Muscle of leg (tissue), 11 donors: ENCODE data around the gene PHLDB3. TPM values are rescaled to one million over a fixed set of nuclear protein-coding genes. Genes with fewer than 3 reads are reported as not detected.
"Not testable (repeated sequence)": the region's sequence is repeated elsewhere in the genome, so short reads cannot be mapped to it uniquely, and the experiment has no call there.

Source experiments
- DNase-seq: peaks from one replicate; pipeline ENCODE4 v3.0.0; 2013
- H3K27ac ChIP-seq: one replicate; pipeline ENCODE4 v1.5.1; 2013; ENCODE audit warnings: mild to moderate bottlenecking, low read length, control low read depth
- H3K27me3 ChIP-seq: one replicate; pipeline ENCODE4 v1.6.1; 2013; ENCODE audit warnings: low read length; ENCODE audit not compliant: control insufficient read depth, insufficient read depth
- H3K36me3 ChIP-seq: one replicate; pipeline ENCODE4 v1.6.1; 2013; ENCODE audit warnings: low read length; ENCODE audit not compliant: control insufficient read depth, insufficient read depth
- H3K4me1 ChIP-seq: one replicate; pipeline ENCODE4 v1.6.1; 2013; ENCODE audit warnings: low read length; ENCODE audit not compliant: control insufficient read depth, insufficient read depth
- H3K4me3 ChIP-seq: one replicate; pipeline ENCODE4 v1.5.1; 2013; ENCODE audit warnings: low read length, control low read depth
- H3K9me3 ChIP-seq: replicated peaks from 2 replicates; pipeline ENCODE4 v1.6.1; 2013; ENCODE audit warnings: low read depth, low read length; ENCODE audit not compliant: control insufficient read depth
- WGBS: methylation state at CpG from one replicate; pipeline ENCODE4 v1.1.5; 2013; ENCODE audit warnings: missing lambda C conversion rate; ENCODE audit not compliant: insufficient coverage; 5-methylcytosine and 5-hydroxymethylcytosine counted together
- polyA plus RNA-seq, 8 donors: library from polyadenylated mRNA; unstranded; fragments of 120-200 nt; gene quantifications; one replicate each; pipeline versions ENCODE4 v1.2.1 to v1.2.3, GENCODE V29; 2013; ENCODE audit warnings: inconsistent platforms in 1 of 8, low replicate concordance in 1 of 8; ENCODE audit not compliant: insufficient read length in 8 of 8, insufficient read depth in 1 of 8
- total RNA-seq: library from RNA; stranded (reverse); fragments of 120-200 nt; gene quantifications from one replicate; pipeline ENCODE4 v1.2.4, GENCODE V29; 2013

Gene PHLDB3
- total and polyA plus RNA-seq, 9 donors = 2.8 to 8.0 (median 4.6) TPM

- H3K36me3 ChIP-seq = no peaks in the 10 kb centered on the region
- H3K4me1 ChIP-seq = peaks cover 31% of the 10 kb centered on the region
- DNase-seq = peak; percentile 65
- no peaks in the 10 kb centered on the region for H3K9me3 ChIP-seq
- peak overlapping the region; percentile 10 for H3K27ac ChIP-seq
- H3K27me3 ChIP-seq = no peaks in the 10 kb centered on the region
- no peak overlapping the region for H3K4me3 ChIP-seq
- 34% methylated on average over 4 of the region's 13 CpGs for WGBS
These were observed 23.5 kb upstream of the PHLDB3 start for GRCh38 chr19:43527860-43528622.

- Histone ChIP-seq H3K4me1 (peaks cover 25% of the 10 kb centered on the region), H3K27me3 (no peaks in the 10 kb centered on the region), H3K4me3 (peak within 1 kb of the TSS; percentile 73), H3K9me3 (no peaks in the 10 kb centered on the region), H3K36me3 (no peaks in the 10 kb centered on the region), H3K27ac (peak within 1 kb of the TSS; percentile 86)
- peak; percentile 87 for DNase-seq
- under 1% methylated on average over 40 of the region's 54 CpGs for WGBS
These were observed 22.6 kb upstream of the PHLDB3 start, which contains the start of gene ETHE1 for GRCh38 chr19:43526884-43527859. Gene ETHE1 (minus strand): TSS chr19:43527201. CDS start chr19:43527177, 24 bp downstream.

DNA sequence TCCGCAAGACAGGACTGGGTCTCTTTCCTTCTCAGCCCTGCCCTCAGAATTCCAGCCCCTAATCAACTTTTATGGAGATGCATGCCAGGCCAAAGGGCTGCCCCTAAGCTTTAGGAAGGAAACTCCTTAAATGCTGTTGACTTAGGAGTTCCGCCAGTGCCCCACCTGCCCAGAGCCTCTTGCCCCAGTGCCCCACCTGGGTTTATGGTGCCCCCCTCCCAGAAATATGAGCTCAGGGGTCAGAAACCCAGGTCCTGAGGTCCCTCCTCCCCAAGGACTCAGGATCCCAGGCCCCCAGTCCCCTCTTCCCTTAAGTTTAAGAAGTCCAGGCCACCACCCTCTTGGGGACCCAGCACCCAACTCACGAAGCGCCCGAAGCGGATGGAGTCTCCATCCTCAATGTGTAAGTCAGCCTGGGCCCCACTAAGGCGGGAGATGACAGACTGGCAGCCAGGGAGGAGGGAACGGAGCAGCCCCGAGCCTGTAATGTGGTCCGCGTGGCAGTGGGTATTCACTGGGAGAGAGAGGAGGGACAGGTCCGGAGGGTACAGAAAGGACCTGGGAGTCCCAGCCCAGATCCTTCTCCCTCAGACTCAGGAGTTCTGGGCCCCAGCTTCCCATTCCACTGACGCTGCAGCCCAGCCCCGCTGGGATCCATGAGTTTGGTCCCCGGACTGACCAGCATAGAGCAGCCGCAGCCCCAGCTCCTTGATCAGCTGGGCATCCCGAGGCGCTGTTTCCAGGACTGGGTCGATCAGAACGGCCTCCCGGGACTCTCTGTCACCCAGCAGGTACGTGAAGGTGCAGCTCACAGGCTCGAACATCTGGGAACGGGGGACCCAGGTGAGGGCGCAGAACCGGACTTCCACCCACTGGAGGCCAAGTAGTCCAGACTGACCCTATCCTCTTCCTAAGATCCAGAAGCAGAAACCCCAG, 21.6 kb upstream of the PHLDB3 start:
- Histone ChIP-seq H3K27ac (peak overlapping the region; percentile 69), H3K36me3 (no peaks in the 10 kb centered on the region), H3K4me3 (peak overlapping the region; percentile 73), H3K4me1 (peaks cover 24% of the 10 kb centered on the region), H3K9me3 (no peaks in the 10 kb centered on the region), H3K27me3 (no peaks in the 10 kb centered on the region)
- peak; percentile 39 for DNase-seq
- 3% methylated on average over 26 of the region's 26 CpGs for WGBS

DNA sequence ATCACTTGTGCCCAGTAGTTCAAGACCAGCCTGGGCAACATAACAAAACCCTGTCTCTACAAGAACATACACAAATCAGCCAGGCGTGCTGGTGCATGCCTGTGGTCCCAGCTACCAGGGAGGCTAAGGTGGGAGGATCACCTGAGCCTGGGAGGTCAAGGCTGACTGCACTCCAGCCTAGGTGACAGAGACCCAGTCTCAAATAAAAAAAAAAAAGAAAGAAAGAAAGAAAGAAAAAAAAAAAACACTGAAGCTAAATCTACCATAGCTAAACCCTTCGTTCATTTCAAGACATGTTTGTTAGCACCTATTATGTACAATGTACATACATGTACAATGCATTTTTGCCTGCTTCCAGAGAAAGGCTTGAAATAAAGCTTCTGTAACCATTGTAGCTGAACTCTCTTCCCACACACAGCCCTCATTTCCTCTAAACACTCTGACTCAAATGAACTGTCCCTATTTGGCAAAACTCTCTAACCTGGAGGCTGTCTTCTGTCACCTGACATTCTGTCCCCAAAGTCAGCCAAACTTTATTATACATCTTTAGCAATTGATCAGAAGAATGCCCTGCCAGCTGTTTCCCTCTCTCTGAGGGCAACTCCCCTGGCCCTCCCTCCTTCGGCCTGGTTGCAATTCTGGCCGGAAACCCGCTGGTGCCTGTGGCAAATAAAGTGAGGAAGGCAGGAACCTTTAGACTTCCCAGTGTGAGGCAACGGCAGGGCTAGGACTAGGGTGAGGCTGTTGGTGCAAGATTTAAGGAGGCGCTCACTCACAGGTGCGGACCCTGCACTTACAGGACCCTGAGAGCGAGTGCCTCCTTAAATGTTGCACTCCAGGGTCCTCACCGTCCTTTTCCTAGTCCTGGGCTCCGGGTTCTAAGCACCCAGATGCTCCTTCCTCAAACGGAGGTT, 20.6 kb upstream of the PHLDB3 start:
- 2% methylated on average over 7 of the region's 12 CpGs for WGBS
- Histone ChIP-seq H3K4me3 (peak overlapping the region; percentile 73), H3K27me3 (no peaks in the 10 kb centered on the region), H3K9me3 (no peaks in the 10 kb centered on the region), H3K4me1 (peaks cover 24% of the 10 kb centered on the region), H3K27ac (peak overlapping the region; percentile 29), H3K36me3 (no peaks in the 10 kb centered on the region)
- peak; percentile 57 for DNase-seq

GRCh38 chr19:43523696-43524095, 19.1 kb upstream of the PHLDB3 start:
- WGBS = 96% methylated on average over 6 of the region's 8 CpGs
- not testable (repeated sequence) for H3K9me3 ChIP-seq, H3K27ac ChIP-seq

DNA sequence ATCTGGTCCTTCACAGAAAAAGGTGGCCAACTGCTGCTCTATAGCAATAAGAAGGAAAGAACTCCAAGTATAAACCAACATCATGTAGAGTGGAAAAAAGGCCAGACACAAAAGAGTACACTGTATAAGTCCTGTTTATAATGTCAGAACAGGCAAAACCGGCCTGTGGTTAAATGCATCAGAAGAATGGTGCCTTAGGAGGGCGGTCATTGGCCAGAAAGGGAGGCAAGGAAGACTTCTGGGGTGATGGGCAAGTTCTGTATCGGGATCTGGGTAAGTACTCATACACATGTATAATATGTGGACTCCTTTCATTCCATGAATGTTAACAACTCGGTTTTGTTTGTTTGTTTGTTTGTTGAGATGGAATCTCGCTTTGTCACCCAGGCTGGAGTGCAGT, 18.4 kb upstream of the PHLDB3 start:
- no peaks in the 10 kb centered on the region for H3K9me3 ChIP-seq
- WGBS = 100% methylated on average over 1 of the region's 5 CpGs
- H3K36me3 ChIP-seq = no peaks in the 10 kb centered on the region
- no peak overlapping the region for H3K27ac ChIP-seq
- DNase-seq = no peak
- no peak overlapping the region for H3K4me3 ChIP-seq
- H3K4me1 ChIP-seq = peaks cover 24% of the 10 kb centered on the region
- H3K27me3 ChIP-seq = no peaks in the 10 kb centered on the region

More at GRCh38 chr19:43523696-43524095, 19.1 kb upstream of the PHLDB3 start:
- H3K4me3 ChIP-seq, H3K27me3 ChIP-seq, DNase-seq, H3K36me3 ChIP-seq: not testable (repeated sequence)
- peaks cover 24% of the 10 kb centered on the region for H3K4me1 ChIP-seq

DNA sequence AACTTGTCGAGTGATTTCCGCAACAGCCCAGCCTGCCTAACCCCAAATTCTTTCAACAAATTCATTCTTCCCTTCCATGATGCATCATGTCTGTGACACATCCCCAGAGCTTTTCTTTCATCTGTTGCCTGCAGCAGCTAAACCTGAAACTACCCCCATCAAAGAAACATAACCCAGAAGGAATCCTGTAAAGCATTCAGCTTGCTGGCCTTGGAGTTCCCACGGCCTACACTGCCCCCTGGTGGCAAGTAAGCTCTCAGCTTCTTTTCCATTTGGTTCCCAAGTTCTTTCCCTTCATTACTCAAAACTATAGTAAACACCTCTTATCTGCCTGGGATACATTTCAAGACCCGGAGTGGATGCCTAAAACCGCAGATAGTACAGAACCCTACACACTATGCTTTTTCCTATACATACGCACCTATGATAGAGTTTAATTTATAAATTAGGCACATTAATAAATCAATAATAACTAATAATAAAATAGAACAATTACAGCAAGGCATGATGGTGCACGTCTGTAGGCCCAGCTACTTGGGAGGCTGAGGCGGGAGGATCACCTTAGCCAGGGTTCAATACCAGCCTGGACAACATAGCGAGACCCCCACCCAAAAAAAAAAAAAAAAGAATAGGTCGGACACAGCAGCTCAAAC, 15.0 kb upstream of the PHLDB3 start:
- DNase-seq = peak; percentile 88
- Histone ChIP-seq H3K27ac (no peak overlapping the region), H3K4me1 (no peaks in the 10 kb centered on the region), H3K36me3 (no peaks in the 10 kb centered on the region), H3K4me3 (no peak overlapping the region), H3K9me3 (no peaks in the 10 kb centered on the region), H3K27me3 (no peaks in the 10 kb centered on the region)
- 67% methylated on average over 3 of the region's 10 CpGs for WGBS

DNA sequence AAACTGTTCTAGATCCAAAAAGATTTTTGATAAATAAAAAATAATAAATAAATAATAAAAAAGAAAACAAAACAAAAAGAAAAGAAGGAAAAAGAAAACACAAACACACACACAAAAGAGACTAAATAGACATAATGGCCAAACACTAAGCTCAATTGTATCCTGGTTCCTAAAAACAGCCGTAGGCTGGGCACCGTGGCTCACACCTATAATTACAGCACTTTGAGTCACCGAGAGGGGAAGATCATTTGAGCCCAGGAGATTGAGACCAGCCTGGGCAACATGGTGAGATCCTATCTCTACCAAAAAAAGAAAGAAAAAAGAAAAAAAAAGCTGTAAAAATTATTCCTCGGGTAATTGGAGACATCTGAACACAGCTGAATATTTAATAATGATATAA, 13.5 kb upstream of the PHLDB3 start:
- no peaks in the 10 kb centered on the region for H3K4me1 ChIP-seq
- WGBS = no CpG with 5 or more reads among the region's 4 CpGs
- no peaks in the 10 kb centered on the region for H3K36me3 ChIP-seq
- H3K4me3 ChIP-seq = no peak overlapping the region
- DNase-seq = no peak
- H3K9me3 ChIP-seq = no peaks in the 10 kb centered on the region
- H3K27me3 ChIP-seq = no peaks in the 10 kb centered on the region
- H3K27ac ChIP-seq = no peak overlapping the region
